PC-3 (cell line): ENCODE results near the gene IDI2. TPM values are rescaled to one million over a fixed set of nuclear protein-coding genes. Genes with fewer than 3 reads are reported as not detected.

Source experiments
- ATAC-seq: fragments of 200-7000 bp; cut with Tn5 transposase; 2 replicates; pipeline ENCODE4 v1.9.1; 2020; ENCODE audit warnings: mild to moderate bottlenecking, moderate library complexity
- BruUV-seq: library from RNA; stranded (reverse); fragments of 400-500 nt; replicated peaks from 2 replicates; lab custom pipeline; 2021; lab: Mats Ljungman, UMichigan
- CTCF ChIA-PET: fragments of 300-600 bp; sonication (Branson Sonifier 250); formaldehyde crosslinking; loops from one replicate; lab custom pipeline; 2022; ENCODE audit warnings: antibody characterized with exemption; lab: Charles Lee
- POLR2A ChIA-PET: fragments of 300-600 bp; sonication (Branson Sonifier 250); formaldehyde crosslinking; loops from one replicate; lab custom pipeline; 2022; ENCODE audit warnings: antibody characterized with exemption; ENCODE audit not compliant: unreplicated experiment; lab: Charles Lee
- DNase-seq: peaks from one replicate; pipeline ENCODE4 v3.0.0-alpha.2; 2015
- H2AFZ ChIP-seq: fragments of 300-600 bp; sonication (generic); 2 replicates; pipeline ENCODE4 v1.6.0; 2016; ENCODE audit warnings: antibody characterized with exemption, low read length
- H3F3A ChIP-seq: fragments of 300-600 bp; sonication (generic); one replicate; pipeline ENCODE4 v1.6.0; 2017; ENCODE audit warnings: antibody characterized with exemption, low read length, control low read depth, mild to moderate bottlenecking; ENCODE audit not compliant: unreplicated experiment
- H3K27ac ChIP-seq: fragments of 300-600 bp; sonication (generic); 2 replicates; pipeline ENCODE4 v1.5.1; 2016; ENCODE audit warnings: mild to moderate bottlenecking, low read length
- H3K27me3 ChIP-seq: fragments of 300-600 bp; sonication (generic); 2 replicates; pipeline ENCODE4 v1.6.1; 2016; ENCODE audit warnings: low read length, mixed read lengths
- H3K36me3 ChIP-seq: fragments of 300-600 bp; sonication (generic); 2 replicates; pipeline ENCODE4 v1.6.1; 2016; ENCODE audit warnings: low read depth, mixed run types, low read length, mixed read lengths
- H3K4me1 ChIP-seq: fragments of 300-600 bp; sonication (generic); 2 replicates; pipeline ENCODE4 v1.5.1; 2016; ENCODE audit warnings: low read length; ENCODE audit not compliant: insufficient read depth
- H3K4me2 ChIP-seq: fragments of 300-600 bp; sonication (generic); 2 replicates; pipeline ENCODE4 v1.6.0; 2016; ENCODE audit warnings: low read length
- H3K4me3 ChIP-seq: fragments of 300-600 bp; sonication (generic); 2 replicates; pipeline ENCODE4 v1.5.1; 2016; ENCODE audit warnings: mild to moderate bottlenecking, low read length, mixed read lengths
- H3K79me2 ChIP-seq: fragments of 300-600 bp; sonication (generic); 2 replicates; pipeline ENCODE4 v1.6.1; 2017; ENCODE audit warnings: low read length, mixed read lengths
- H3K9ac ChIP-seq: fragments of 300-600 bp; sonication (generic); 2 replicates; pipeline ENCODE4 v1.6.0; 2016; ENCODE audit warnings: mild to moderate bottlenecking, low read length
- H3K9me2 ChIP-seq: fragments of 300-600 bp; sonication (generic); replicated peaks from 2 replicates; pipeline ENCODE4 v1.6.1; 2016; ENCODE audit warnings: mixed run types, low read length, mixed read lengths
- H3K9me3 ChIP-seq: fragments of 300-600 bp; sonication (generic); 2 replicates; pipeline ENCODE4 v1.6.1; 2016; ENCODE audit warnings: low read length, mixed read lengths
- H4K20me1 ChIP-seq: fragments of 300-600 bp; sonication (generic); 2 replicates; pipeline ENCODE4 v1.6.1; 2016; ENCODE audit warnings: low read length, mixed read lengths
- EZH2 ChIP-seq: fragments of 300-600 bp; sonication (generic); IDR thresholded peaks from one replicate; pipeline ENCODE4 v1.6.1; 2017; ENCODE audit warnings: antibody characterized with exemption, mild to moderate bottlenecking, low read length; ENCODE audit not compliant: unreplicated experiment
- EZH2phosphoT487 ChIP-seq: fragments of 300-600 bp; sonication (generic); IDR thresholded peaks from 2 replicates; pipeline ENCODE4 v1.6.1; 2018; ENCODE audit warnings: mild to moderate bottlenecking, antibody characterized with exemption, low read length, borderline replicate concordance
- intact Hi-C: fragments of 100-400 bp; cut with micrococcal nuclease; formaldehyde crosslinking; loops from 2 replicates; pipeline ENCODE4 v1.9.0; 2023
- total RNA-seq: library from RNA; depleted of rRNA; stranded (reverse); fragments of >200 nt; gene quantifications from 2 replicates; pipeline ENCODE4 v1.2.3, GENCODE V29; 2014
- TF ChIP-seq, protein P1 (sequence below): fragments of 300-600 bp; sonication (generic); conservative IDR thresholded peaks from 2 replicates; pipeline ENCODE4 v1.5.1; 2017; ENCODE audit warnings: antibody characterized with exemption, low read depth, mild to moderate bottlenecking, low read length

The IDI2 gene
- total RNA-seq, 1 experiment from 2014 or later = not detected

DNA sequence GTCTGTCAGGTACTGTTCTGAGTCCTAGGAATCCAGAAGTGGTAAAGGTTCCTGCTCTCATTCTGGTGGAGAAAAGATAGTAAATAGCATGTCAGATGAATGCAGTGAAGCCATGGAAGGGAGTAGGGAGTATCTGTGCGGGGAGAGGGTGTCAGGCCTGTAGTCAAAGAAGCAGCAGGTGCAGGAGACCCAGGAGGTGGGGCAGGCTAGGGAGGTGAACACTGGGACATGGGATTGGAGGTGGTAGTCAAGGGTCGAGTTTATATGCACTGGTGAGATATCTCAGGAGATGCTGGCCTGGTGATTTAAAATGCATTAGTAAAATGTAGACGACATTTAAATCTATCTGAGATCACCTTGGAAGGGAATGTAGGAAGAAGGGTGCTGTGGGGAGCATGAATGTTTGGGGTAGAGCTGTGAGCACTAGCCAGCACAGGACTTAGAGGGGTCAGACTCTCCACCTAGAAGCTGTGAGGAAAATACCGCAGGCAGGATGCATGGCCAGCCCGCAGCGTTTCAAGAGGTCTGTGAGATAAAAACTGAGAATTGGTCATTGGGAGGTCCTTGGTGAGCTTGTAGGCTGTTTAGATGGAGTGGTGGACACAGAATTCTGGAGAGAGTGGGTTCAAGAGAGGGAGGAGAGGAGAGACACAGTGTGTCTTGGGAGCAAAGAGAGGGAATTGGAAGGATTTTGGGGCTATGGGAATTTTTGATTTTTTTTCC, 30.7 kb downstream of the IDI2 start:
- DNase-seq (no peak), ATAC-seq (no peak)
- Histone ChIP-seq H2AFZ (no peak overlapping the region), H4K20me1 (peaks cover 17% of the 10 kb centered on the region), H3K27ac (no peak overlapping the region), H3K4me2 (no peak overlapping the region), H3K79me2 (peaks cover 46% of the 10 kb centered on the region), H3K9ac (no peak overlapping the region), H3K27me3 (no peaks in the 10 kb centered on the region), H3F3A (no peaks in the 10 kb centered on the region), H3K4me3 (no peak overlapping the region), H3K9me2 (no peaks in the 10 kb centered on the region), H3K4me1 (no peaks in the 10 kb centered on the region), H3K9me3 (no peaks in the 10 kb centered on the region), H3K36me3 (peaks cover 42% of the 10 kb centered on the region)
- CTCF ChIA-PET = no interaction called here
- POLR2A ChIA-PET = no interaction called here
- intact Hi-C loops = no loop called here
- no TSS peak for BruUV-seq
- TF ChIP-seq EZH2phosphoT487 (no peak), EZH2 (no peak)
- TF ChIP-seq, protein P1, sequence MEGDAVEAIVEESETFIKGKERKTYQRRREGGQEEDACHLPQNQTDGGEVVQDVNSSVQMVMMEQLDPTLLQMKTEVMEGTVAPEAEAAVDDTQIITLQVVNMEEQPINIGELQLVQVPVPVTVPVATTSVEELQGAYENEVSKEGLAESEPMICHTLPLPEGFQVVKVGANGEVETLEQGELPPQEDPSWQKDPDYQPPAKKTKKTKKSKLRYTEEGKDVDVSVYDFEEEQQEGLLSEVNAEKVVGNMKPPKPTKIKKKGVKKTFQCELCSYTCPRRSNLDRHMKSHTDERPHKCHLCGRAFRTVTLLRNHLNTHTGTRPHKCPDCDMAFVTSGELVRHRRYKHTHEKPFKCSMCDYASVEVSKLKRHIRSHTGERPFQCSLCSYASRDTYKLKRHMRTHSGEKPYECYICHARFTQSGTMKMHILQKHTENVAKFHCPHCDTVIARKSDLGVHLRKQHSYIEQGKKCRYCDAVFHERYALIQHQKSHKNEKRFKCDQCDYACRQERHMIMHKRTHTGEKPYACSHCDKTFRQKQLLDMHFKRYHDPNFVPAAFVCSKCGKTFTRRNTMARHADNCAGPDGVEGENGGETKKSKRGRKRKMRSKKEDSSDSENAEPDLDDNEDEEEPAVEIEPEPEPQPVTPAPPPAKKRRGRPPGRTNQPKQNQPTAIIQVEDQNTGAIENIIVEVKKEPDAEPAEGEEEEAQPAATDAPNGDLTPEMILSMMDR = no peak

DNA sequence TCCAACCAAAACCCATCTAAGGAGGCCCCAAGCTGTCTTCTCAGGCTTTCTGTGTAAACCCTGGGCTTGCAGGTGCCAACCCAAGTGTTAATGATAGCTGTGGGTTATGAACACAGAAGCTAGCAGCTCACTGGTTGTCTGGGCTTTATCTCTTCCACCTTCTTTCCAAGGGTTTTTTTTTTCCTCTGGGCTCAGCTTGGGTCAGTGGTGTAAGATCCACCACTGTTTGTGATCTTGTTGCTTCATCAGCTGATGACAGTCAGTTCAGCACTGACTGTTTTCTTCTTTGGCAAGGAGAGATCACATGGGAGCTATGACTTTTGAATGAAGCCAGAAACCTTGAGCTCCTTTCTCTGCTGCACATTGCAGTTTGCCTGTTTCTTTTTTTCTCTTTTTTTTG, 32.8 kb downstream of the IDI2 start:
- H3K36me3 ChIP-seq = peaks cover 30% of the 10 kb centered on the region
- H3K79me2 ChIP-seq = peaks cover 68% of the 10 kb centered on the region
- no peak overlapping the region for H3K4me2 ChIP-seq
- H3K9ac ChIP-seq = no peak overlapping the region
- H3K9me2 ChIP-seq = no peaks in the 10 kb centered on the region
- H3K27ac ChIP-seq = no peak overlapping the region
- H2AFZ ChIP-seq = no peak overlapping the region
- ATAC-seq (no peak), DNase-seq (no peak)
- H3K4me3 ChIP-seq = no peak overlapping the region
- ChIA-PET POLR2A (no interaction called here), CTCF (no interaction called here)
- peaks cover 26% of the 10 kb centered on the region for H4K20me1 ChIP-seq
- intact Hi-C loops = no loop called here
- H3K9me3 ChIP-seq = no peaks in the 10 kb centered on the region
- H3F3A ChIP-seq = no peaks in the 10 kb centered on the region
- no peaks in the 10 kb centered on the region for H3K27me3 ChIP-seq
- no peak for TF ChIP-seq EZH2
- TF ChIP-seq EZH2phosphoT487 = no peak
- TF ChIP-seq, protein P1 = no peak
- no TSS peak for BruUV-seq
- no peaks in the 10 kb centered on the region for H3K4me1 ChIP-seq

DNA sequence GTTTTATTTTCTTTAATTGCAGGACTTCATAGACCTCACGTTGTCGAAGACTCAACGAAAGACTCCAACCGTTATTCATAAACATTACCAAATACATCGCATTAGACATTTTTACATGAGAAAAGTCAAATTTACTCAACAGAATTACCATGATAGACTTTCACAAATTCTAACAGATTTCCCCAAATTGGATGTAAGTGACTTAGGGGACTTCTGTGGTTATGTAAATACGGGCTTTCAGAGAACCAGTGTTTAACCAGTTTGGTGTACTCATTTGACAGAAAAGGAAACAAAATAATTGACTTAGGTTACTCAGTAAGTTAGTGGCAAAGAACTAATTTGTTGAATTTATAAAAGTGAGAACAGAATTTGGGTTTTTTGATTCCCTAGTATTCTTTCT, 33.2 kb downstream of the IDI2 start:
- Histone ChIP-seq H3K9me3 (no peaks in the 10 kb centered on the region), H3K79me2 (peaks cover 69% of the 10 kb centered on the region), H3K4me1 (no peaks in the 10 kb centered on the region), H3K4me3 (no peak overlapping the region), H2AFZ (no peak overlapping the region), H3K27ac (no peak overlapping the region), H3K9me2 (no peaks in the 10 kb centered on the region), H3K4me2 (no peak overlapping the region), H3K9ac (no peak overlapping the region), H3K27me3 (no peaks in the 10 kb centered on the region), H4K20me1 (peaks cover 26% of the 10 kb centered on the region), H3F3A (no peaks in the 10 kb centered on the region), H3K36me3 (peaks cover 27% of the 10 kb centered on the region)
- no TSS peak for BruUV-seq
- DNase-seq (no peak), ATAC-seq (no peak)
- intact Hi-C loops = no loop called here
- ChIA-PET CTCF (no interaction called here), POLR2A (no interaction called here)
- TF ChIP-seq EZH2 (no peak), EZH2phosphoT487 (no peak)
- TF ChIP-seq, protein P1 = no peak
